ENCODE results near the gene OR10Z1. TPM values are rescaled to one million over a fixed set of nuclear protein-coding genes. Genes with fewer than 3 reads are reported as not detected.

Gene OR10Z1
- total RNA-seq, 1 experiment from 2014 or later = not detected

- DNase-seq (ENCODE audit: low spot score) (no peak), ATAC-seq (no peak)
- TF ChIP-seq NFE2L1 (CRISPR knock-in tag; IDR thresholded peaks at IDR 0.05) (no peak), ZNF219 (CRISPR knock-in tag; IDR thresholded peaks at IDR 0.05; ENCODE audit: borderline replicate concordance) (no peak), MLX (CRISPR knock-in tag; IDR thresholded peaks at IDR 0.05) (no peak), ATF1 (CRISPR knock-in tag; IDR thresholded peaks at IDR 0.05) (no peak), ZNF423 (CRISPR knock-in tag; IDR thresholded peaks at IDR 0.05) (no peak), USF1 (CRISPR knock-in tag; IDR thresholded peaks at IDR 0.05) (no peak), GABPB1 (CRISPR knock-in tag; IDR thresholded peaks at IDR 0.05) (no peak), GTF2I (CRISPR knock-in tag; conservative IDR thresholded peaks at IDR 0.05) (no peak), AFF4 (CRISPR knock-in tag; IDR thresholded peaks at IDR 0.05; ENCODE audit: borderline replicate concordance) (no peak), TEAD4 (CRISPR knock-in tag; IDR thresholded peaks at IDR 0.05) (no peak), TCF7 (CRISPR knock-in tag; IDR thresholded peaks at IDR 0.05; ENCODE audit: low read depth) (no peak), NFYB (CRISPR knock-in tag; conservative IDR thresholded peaks at IDR 0.05; ENCODE audit: low read depth) (no peak), NR3C1 (CRISPR knock-in tag; conservative IDR thresholded peaks at IDR 0.05; ENCODE audit: low read depth) (no peak), FOXP1 (CRISPR knock-in tag; IDR thresholded peaks at IDR 0.05; ENCODE audit: borderline replicate concordance) (no peak), NR1H2 (CRISPR knock-in tag; IDR thresholded peaks at IDR 0.05) (no peak), ZNF416 (CRISPR knock-in tag; IDR thresholded peaks at IDR 0.05) (no peak), ARID4B (CRISPR knock-in tag; IDR thresholded peaks at IDR 0.05; ENCODE audit: borderline replicate concordance) (no peak)
- TF ChIP-seq, protein P1, sequence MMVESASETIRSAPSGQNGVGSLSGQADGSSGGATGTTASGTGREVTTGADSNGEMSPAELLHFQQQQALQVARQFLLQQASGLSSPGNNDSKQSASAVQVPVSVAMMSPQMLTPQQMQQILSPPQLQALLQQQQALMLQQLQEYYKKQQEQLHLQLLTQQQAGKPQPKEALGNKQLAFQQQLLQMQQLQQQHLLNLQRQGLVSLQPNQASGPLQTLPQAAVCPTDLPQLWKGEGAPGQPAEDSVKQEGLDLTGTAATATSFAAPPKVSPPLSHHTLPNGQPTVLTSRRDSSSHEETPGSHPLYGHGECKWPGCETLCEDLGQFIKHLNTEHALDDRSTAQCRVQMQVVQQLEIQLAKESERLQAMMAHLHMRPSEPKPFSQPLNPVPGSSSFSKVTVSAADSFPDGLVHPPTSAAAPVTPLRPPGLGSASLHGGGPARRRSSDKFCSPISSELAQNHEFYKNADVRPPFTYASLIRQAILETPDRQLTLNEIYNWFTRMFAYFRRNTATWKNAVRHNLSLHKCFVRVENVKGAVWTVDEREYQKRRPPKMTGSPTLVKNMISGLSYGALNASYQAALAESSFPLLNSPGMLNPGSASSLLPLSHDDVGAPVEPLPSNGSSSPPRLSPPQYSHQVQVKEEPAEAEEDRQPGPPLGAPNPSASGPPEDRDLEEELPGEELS (CRISPR knock-in tag; IDR thresholded peaks at IDR 0.05) = no peak
- TF ChIP-seq, protein P2, sequence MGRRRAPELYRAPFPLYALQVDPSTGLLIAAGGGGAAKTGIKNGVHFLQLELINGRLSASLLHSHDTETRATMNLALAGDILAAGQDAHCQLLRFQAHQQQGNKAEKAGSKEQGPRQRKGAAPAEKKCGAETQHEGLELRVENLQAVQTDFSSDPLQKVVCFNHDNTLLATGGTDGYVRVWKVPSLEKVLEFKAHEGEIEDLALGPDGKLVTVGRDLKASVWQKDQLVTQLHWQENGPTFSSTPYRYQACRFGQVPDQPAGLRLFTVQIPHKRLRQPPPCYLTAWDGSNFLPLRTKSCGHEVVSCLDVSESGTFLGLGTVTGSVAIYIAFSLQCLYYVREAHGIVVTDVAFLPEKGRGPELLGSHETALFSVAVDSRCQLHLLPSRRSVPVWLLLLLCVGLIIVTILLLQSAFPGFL (CRISPR knock-in tag; IDR thresholded peaks at IDR 0.05; ENCODE audit: borderline replicate concordance) = no peak
- TF ChIP-seq, protein P3, sequence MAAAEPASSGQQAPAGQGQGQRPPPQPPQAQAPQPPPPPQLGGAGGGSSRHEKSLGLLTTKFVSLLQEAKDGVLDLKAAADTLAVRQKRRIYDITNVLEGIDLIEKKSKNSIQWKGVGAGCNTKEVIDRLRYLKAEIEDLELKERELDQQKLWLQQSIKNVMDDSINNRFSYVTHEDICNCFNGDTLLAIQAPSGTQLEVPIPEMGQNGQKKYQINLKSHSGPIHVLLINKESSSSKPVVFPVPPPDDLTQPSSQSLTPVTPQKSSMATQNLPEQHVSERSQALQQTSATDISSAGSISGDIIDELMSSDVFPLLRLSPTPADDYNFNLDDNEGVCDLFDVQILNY (CRISPR knock-in tag; IDR thresholded peaks at IDR 0.05) = no peak
- Mint-ChIP-seq H3K9me3 (no peaks in the 10 kb centered on the region), H3K4me3 (no peak within 1 kb of the TSS), H3K27ac (no peak within 1 kb of the TSS), H3K36me3 (no peaks in the 10 kb centered on the region), H3K4me1 (no peaks in the 10 kb centered on the region), H3K27me3 (ENCODE audit: low read depth) (no peaks in the 10 kb centered on the region)
- POLR2A ChIA-PET = no interaction called here
- CTCF ChIA-PET = no interaction called here
These were observed 34.6 kb upstream of the OR10Z1 start, which contains the start of gene OR6P1 for GRCh38 chr1:158570480-158570879. TSS of gene OR6P1 (minus strand) at chr1:158570580. CDS start at chr1:158563604, 6,976 bp downstream.
